PC-9 (cell line): ENCODE results near the gene KDM3B. TPM values are rescaled to one million over a fixed set of nuclear protein-coding genes. Genes with fewer than 3 reads are reported as not detected.

Source experiments
- BruUV-seq: library from RNA; stranded (reverse); fragments of 400-500 nt; replicated peaks from 2 replicates; lab custom pipeline; 2021; lab: Mats Ljungman, UMichigan
- CTCF ChIA-PET: fragments of 300-600 bp; sonication (Branson Sonifier 250); formaldehyde crosslinking; loops from one replicate; lab custom pipeline; 2022; ENCODE audit warnings: antibody characterized with exemption; lab: Charles Lee
- POLR2A ChIA-PET: fragments of 300-600 bp; sonication (Branson Sonifier 250); formaldehyde crosslinking; loops from one replicate; lab custom pipeline; 2022; ENCODE audit warnings: antibody characterized with exemption; ENCODE audit not compliant: unreplicated experiment; lab: Charles Lee
- DNase-seq, 2 experiments: peaks; one replicate each; pipeline versions ENCODE4 v3.0.0 to v3.0.0-alpha.2; 2015 to 2022; ENCODE audit warnings: mixed read lengths in 1 of 2
- H2AFZ ChIP-seq: fragments of 200-600 bp; sonication (generic); 2 replicates; pipeline ENCODE4 v1.8.1; 2017; ENCODE audit warnings: antibody characterized with exemption
- H3F3A ChIP-seq: fragments of 200-600 bp; sonication (generic); 2 replicates; pipeline ENCODE4 v1.8.1; 2017; ENCODE audit warnings: antibody characterized with exemption, mild to moderate bottlenecking, low read depth; ENCODE audit not compliant: insufficient read depth
- H3K27ac ChIP-seq: fragments of 200-600 bp; sonication (generic); 2 replicates; pipeline ENCODE4 v1.6.1; 2016; ENCODE audit warnings: mixed run types
- H3K27me3 ChIP-seq: fragments of 200-600 bp; sonication (generic); 2 replicates; pipeline ENCODE4 v1.6.1; 2016; ENCODE audit warnings: low read depth, mixed run types; ENCODE audit not compliant: insufficient read depth
- H3K36me3 ChIP-seq: fragments of 200-600 bp; sonication (generic); 2 replicates; pipeline ENCODE4 v1.6.1; 2016; ENCODE audit warnings: low read depth, mixed run types
- H3K4me1 ChIP-seq: fragments of 200-600 bp; sonication (generic); replicated peaks from 2 replicates; pipeline ENCODE4 v1.6.1; 2016; ENCODE audit warnings: mixed run types; ENCODE audit not compliant: insufficient read depth
- H3K4me2 ChIP-seq: fragments of 200-600 bp; sonication (generic); 2 replicates; pipeline ENCODE4 v1.6.1; 2017; ENCODE audit warnings: mixed run types
- H3K4me3 ChIP-seq: fragments of 200-600 bp; sonication (generic); 2 replicates; pipeline ENCODE4 v1.6.1; 2016; ENCODE audit warnings: mixed run types
- H3K79me2 ChIP-seq: fragments of 200-600 bp; sonication (generic); 2 replicates; pipeline ENCODE4 v1.6.1; 2017; ENCODE audit warnings: low read depth, mixed run types
- H3K9me2 ChIP-seq: fragments of 200-600 bp; sonication (generic); 2 replicates; pipeline ENCODE4 v1.8.1; 2017; ENCODE audit warnings: mild to moderate bottlenecking; ENCODE audit not compliant: insufficient read depth
- H3K9me3 ChIP-seq: fragments of 200-600 bp; sonication (generic); 2 replicates; pipeline ENCODE4 v1.8.1; 2016; ENCODE audit warnings: low read depth; ENCODE audit not compliant: insufficient read depth
- H4K20me1 ChIP-seq: fragments of 200-600 bp; sonication (generic); 2 replicates; pipeline ENCODE4 v1.8.1; 2017; ENCODE audit not compliant: insufficient read depth
- EZH2 ChIP-seq: fragments of 200-600 bp; sonication (generic); IDR thresholded peaks from 2 replicates; pipeline ENCODE4 v1.8.0; 2017; ENCODE audit warnings: antibody characterized with exemption, low read depth
- intact Hi-C: fragments of 100-400 bp; cut with micrococcal nuclease; formaldehyde crosslinking; loops from one replicate; pipeline ENCODE4 v1.10.0; 2022; ENCODE audit not compliant: unreplicated experiment
- total RNA-seq: library from RNA; stranded (reverse); gene quantifications from 2 replicates; pipeline ENCODE4 v1.2.3, GENCODE V29; 2021
- TF ChIP-seq, protein P1 (sequence below): fragments of 200-600 bp; sonication (generic); conservative IDR thresholded peaks from 2 replicates; pipeline ENCODE4 v1.6.1; 2017; ENCODE audit warnings: mixed run types, antibody characterized with exemption, mild to moderate bottlenecking, moderate library complexity

KDM3B gene
- total RNA-seq, 1 experiment from 2014 or later = 76.7 TPM

DNA sequence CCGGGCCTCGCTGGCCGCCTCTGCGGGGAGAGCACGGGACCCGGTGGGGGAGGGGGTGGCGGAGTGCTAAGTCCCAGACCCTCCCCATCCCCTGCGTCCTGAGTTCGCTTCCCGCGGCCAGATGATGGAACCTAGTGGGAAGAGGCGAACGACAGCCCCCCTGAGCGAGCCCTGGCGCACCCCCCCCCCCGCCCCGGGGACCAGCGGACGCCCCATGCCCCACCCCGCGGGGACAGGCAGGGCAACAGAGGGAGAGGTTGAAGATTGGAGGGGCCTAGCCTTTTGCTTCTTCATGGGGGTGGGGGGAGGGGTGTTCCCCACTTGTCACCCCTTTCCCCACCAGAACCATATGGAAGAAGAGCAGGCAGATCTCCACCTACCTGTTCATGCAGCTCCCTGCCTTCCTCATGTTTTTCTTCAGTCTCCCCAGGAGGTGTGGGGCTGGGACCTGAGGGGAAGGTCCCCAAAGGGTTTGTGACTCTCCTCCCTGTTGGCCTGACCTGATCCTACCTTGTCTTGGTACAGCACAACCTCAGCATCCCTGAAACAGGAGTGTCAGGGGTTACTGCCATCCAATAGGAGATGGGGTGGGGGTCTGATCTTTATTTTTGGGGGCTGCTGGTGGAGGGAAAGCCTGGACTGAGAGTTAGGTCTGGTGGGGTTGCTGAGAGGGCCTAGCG, 13.9 kb upstream of the KDM3B start:
- ChIA-PET CTCF (interaction anchor here (0.7 to 1.3 kb wide), 3 partner anchors 13 to 68 kb away, joined by 6 to 7 read pairs (median 6); partner anchors contain the start of gene KDM3B), POLR2A (interaction anchor here (0.5 to 1.0 kb wide), 6 partner anchors 9 to 1603 kb away, joined by 3 to 14 read pairs (median 6); partner anchors contain the start of gene KDM3B)
- Histone ChIP-seq H3K79me2 (peaks cover 43% of the 10 kb centered on the region), H4K20me1 (peaks cover 2% of the 10 kb centered on the region), H3K9me2 (no peaks in the 10 kb centered on the region), H2AFZ (no peak overlapping the region), H3K36me3 (peaks cover 19% of the 10 kb centered on the region), H3K4me3 (peak overlapping the region; percentile 60), H3K4me2 (peak overlapping the region; percentile 78), H3K27me3 (no peaks in the 10 kb centered on the region), H3K9me3 (no peaks in the 10 kb centered on the region), H3F3A (0 out of 2 replicates have a peak, but pooled peaks cover 2% of the 10 kb centered on the region), H3K27ac (no peak overlapping the region), H3K4me1 (peaks cover 9% of the 10 kb centered on the region)
- no TSS peak for BruUV-seq
- no peak for DNase-seq
- TF ChIP-seq EZH2 = no peak
- TF ChIP-seq, protein P1, sequence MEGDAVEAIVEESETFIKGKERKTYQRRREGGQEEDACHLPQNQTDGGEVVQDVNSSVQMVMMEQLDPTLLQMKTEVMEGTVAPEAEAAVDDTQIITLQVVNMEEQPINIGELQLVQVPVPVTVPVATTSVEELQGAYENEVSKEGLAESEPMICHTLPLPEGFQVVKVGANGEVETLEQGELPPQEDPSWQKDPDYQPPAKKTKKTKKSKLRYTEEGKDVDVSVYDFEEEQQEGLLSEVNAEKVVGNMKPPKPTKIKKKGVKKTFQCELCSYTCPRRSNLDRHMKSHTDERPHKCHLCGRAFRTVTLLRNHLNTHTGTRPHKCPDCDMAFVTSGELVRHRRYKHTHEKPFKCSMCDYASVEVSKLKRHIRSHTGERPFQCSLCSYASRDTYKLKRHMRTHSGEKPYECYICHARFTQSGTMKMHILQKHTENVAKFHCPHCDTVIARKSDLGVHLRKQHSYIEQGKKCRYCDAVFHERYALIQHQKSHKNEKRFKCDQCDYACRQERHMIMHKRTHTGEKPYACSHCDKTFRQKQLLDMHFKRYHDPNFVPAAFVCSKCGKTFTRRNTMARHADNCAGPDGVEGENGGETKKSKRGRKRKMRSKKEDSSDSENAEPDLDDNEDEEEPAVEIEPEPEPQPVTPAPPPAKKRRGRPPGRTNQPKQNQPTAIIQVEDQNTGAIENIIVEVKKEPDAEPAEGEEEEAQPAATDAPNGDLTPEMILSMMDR = no peak
- intact Hi-C loops = loop anchor here (1.0 kb wide), 1 partner anchor 15 kb away; no protein-coding TSS in a partner anchor

DNA sequence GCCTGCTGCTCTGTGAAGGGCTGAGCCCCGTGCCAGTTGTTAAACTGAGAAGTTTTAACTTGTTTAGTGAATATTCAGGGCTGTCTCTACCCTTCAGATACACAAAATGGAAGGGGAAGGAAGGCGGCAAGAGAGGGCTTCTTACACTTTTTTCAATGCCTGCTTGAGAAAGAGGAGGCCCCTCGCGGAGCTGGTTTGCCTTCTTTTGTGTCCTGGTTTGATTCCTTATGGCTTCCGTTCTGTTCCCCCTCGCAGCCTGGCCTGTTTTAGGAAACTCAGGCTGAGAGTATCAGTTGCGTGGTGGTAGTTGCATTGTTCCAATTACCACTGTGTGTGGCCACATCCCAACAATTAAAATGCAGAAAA, 13.4 kb upstream of the KDM3B start:
- Histone ChIP-seq H3K36me3 (peaks cover 19% of the 10 kb centered on the region), H3K9me2 (no peaks in the 10 kb centered on the region), H3K27me3 (no peaks in the 10 kb centered on the region), H3K27ac (no peak overlapping the region), H2AFZ (no peak overlapping the region), H3K4me3 (peak overlapping the region; percentile 60), H3K9me3 (no peaks in the 10 kb centered on the region), H3K4me2 (peak overlapping the region; percentile 78), H4K20me1 (peaks cover 7% of the 10 kb centered on the region), H3K79me2 (peaks cover 43% of the 10 kb centered on the region), H3K4me1 (peaks cover 9% of the 10 kb centered on the region), H3F3A (0 out of 2 replicates have a peak, but pooled peaks cover 2% of the 10 kb centered on the region)
- DNase-seq = peak in 1 of 2 experiments; percentile 33
- intact Hi-C loops = no loop called here
- POLR2A ChIA-PET = no interaction called here
- BruUV-seq = TSS peak; percentile 53
- CTCF ChIA-PET = interaction anchor here (0.7 to 1.3 kb wide), 3 partner anchors 13 to 68 kb away, joined by 3 to 7 read pairs (median 6); no protein-coding TSS in a partner anchor
- TF ChIP-seq, protein P1 = no peak
- TF ChIP-seq EZH2 = no peak

DNA sequence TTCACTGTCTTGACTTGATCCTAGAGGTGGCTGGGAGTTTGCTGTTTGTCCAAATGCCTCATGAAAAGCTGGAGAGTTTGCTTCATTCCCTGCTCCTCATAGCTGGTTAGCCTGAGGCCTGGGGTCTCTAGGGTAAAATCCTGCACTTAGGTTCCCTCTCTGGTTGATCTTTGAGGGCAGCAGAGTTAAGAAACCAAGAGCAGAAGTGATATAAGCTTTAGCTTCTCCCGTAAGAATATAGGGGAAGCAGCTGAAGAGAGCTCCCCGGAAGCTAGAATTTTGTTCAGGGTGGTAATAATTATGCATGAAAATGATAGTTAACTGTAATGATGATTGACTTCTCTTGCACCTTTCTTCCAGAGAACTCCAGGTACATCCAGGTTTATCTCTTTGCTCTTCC, 13.0 kb upstream of the KDM3B start:
- ChIA-PET CTCF (interaction anchor here (0.8 to 1.3 kb wide), 2 partner anchors 12 to 14 kb away, joined by 3 to 6 read pairs; no protein-coding TSS in a partner anchor), POLR2A (interaction anchor here (0.7 kb wide), 1 partner anchor 266 kb away, joined by 3 read pairs; no protein-coding TSS in a partner anchor)
- BruUV-seq = no TSS peak
- no peak for DNase-seq
- H2AFZ ChIP-seq = no peak overlapping the region
- H3K79me2 ChIP-seq = peaks cover 43% of the 10 kb centered on the region
- no peaks in the 10 kb centered on the region for H3K27me3 ChIP-seq
- H3K4me1 ChIP-seq = peaks cover 9% of the 10 kb centered on the region
- no peaks in the 10 kb centered on the region for H3K9me2 ChIP-seq
- no peak for TF ChIP-seq EZH2
- TF ChIP-seq, protein P1 = no peak
- H4K20me1 ChIP-seq = peaks cover 11% of the 10 kb centered on the region
- H3F3A ChIP-seq = 0 out of 2 replicates have a peak, but pooled peaks cover 2% of the 10 kb centered on the region
- H3K27ac ChIP-seq = no peak overlapping the region
- H3K4me3 ChIP-seq = peak overlapping the region; percentile 60
- peak overlapping the region; percentile 78 for H3K4me2 ChIP-seq
- intact Hi-C loops = no loop called here
- H3K9me3 ChIP-seq = no peaks in the 10 kb centered on the region
- peaks cover 23% of the 10 kb centered on the region for H3K36me3 ChIP-seq
